ENCODE results near the gene NFKB2.

NFKB2 gene

GRCh38 chr10:102432162-102432950 is 36.9 kb downstream of the NFKB2 start, which contains the start of gene CUEDC2:
Gene CUEDC2 (minus strand): TSS chr10:102432574. CDS start chr10:102425188, 7,386 bp downstream.
- H3K4me3 ChIP-seq (ENCODE audit: low read depth, low read length), result peak within 1 kb of the TSS; percentile 83
- TF ChIP-seq CTCF (IDR thresholded peaks at IDR 0.05; ENCODE audit: borderline replicate concordance, insufficient read depth, low read depth, low read length), result no peak

- H3K4me3 ChIP-seq (ENCODE audit: low read depth, low read length), result no peak overlapping the region
- TF ChIP-seq CTCF (IDR thresholded peaks at IDR 0.05; ENCODE audit: borderline replicate concordance, insufficient read depth, low read depth, low read length), result no peak
These were observed 38.1 kb downstream of the NFKB2 start for GRCh38 chr10:102433619-102434046.

- no peak for TF ChIP-seq CTCF (IDR thresholded peaks at IDR 0.05; ENCODE audit: borderline replicate concordance, insufficient read depth, low read depth, low read length)
- H3K4me3 ChIP-seq (ENCODE audit: low read depth, low read length), result no peak overlapping the region
These were observed 39.1 kb downstream of the NFKB2 start for GRCh38 chr10:102434394-102435132.

GRCh38 chr10:102435133-102435497 is 39.6 kb downstream of the NFKB2 start:
- no peak for TF ChIP-seq CTCF (IDR thresholded peaks at IDR 0.05; ENCODE audit: borderline replicate concordance, insufficient read depth, low read depth, low read length)
- H3K4me3 ChIP-seq (ENCODE audit: low read depth, low read length), result peak overlapping the region; percentile 36

GRCh38 chr10:102435529-102436233 is 40.2 kb downstream of the NFKB2 start:
- H3K4me3 ChIP-seq (ENCODE audit: low read depth, low read length), result peak overlapping the region; percentile 36
- TF ChIP-seq CTCF (IDR thresholded peaks at IDR 0.05; ENCODE audit: borderline replicate concordance, insufficient read depth, low read depth, low read length), result no peak

GRCh38 chr10:102436312-102436711 is 40.8 kb downstream of the NFKB2 start:
- TF ChIP-seq CTCF (IDR thresholded peaks at IDR 0.05; ENCODE audit: borderline replicate concordance, insufficient read depth, low read depth, low read length), result no peak
- no peak overlapping the region for H3K4me3 ChIP-seq (ENCODE audit: low read depth, low read length)
